Posterior cingulate gyrus (tissue), 11 donors: ENCODE results near the gene MFSD11.
"Not testable (repeated sequence)": the region's sequence is repeated elsewhere in the genome, so short reads cannot be mapped to it uniquely, and the experiment has no call there.

Experiments
- DNase-seq, 10 donors: peaks; one replicate each; pipeline versions ENCODE4 v3.0.0 to v3.0.0-alpha.2; 2020 to 2021; ENCODE audit warnings: mixed read lengths in 3 of 10
- intact Hi-C: fragments of 100-400 bp; cut with DNase I; formaldehyde crosslinking; loops from one replicate; pipeline ENCODE4 v1.15.1; 2023

The MFSD11 gene

GRCh38 chr17:76707985-76708807, 29.7 kb upstream of the MFSD11 start:
- intact Hi-C loops, result no loop called here
- peak in 7 of 10 donors; percentile 56 to 94 (median 63) for DNase-seq

- intact Hi-C loops, result no loop called here
Observed at GRCh38 chr17:76709077-76709950, 28.6 kb upstream of the MFSD11 start.

GRCh38 chr17:76709951-76710862, 27.7 kb upstream of the MFSD11 start:
- DNase-seq, result peak in 2 of 10 donors; percentile 62 to 78
- intact Hi-C loops, result loop anchor here (10.0 kb wide), 1 partner anchor 155 kb away; no protein-coding TSS in a partner anchor

More at GRCh38 chr17:76709077-76709950, 28.6 kb upstream of the MFSD11 start:
- peak in 2 of 10 donors; percentile 39 to 91 for DNase-seq

- DNase-seq, result peak in 9 of 10 donors; percentile 50 to 95 (median 70)
- intact Hi-C loops, result loop anchor here (10.0 kb wide), 1 partner anchor 156 kb away; no protein-coding TSS in a partner anchor
Observed at GRCh38 chr17:76710863-76711611, 26.9 kb upstream of the MFSD11 start, which contains the start of gene MXRA7. MXRA7 (minus strand) TSS chr17:76710965; CDS start chr17:76710946, 19 bp downstream.

GRCh38 chr17:76712321-76712720, 25.6 kb upstream of the MFSD11 start:
- intact Hi-C loops, result loop anchor here (10.0 kb wide), 1 partner anchor 158 kb away; no protein-coding TSS in a partner anchor
- peak in 2 of 10 donors; percentile 8 to 32 for DNase-seq

GRCh38 chr17:76713765-76714164, 24.2 kb upstream of the MFSD11 start:
- intact Hi-C loops, result loop anchor here (10.0 kb wide), 1 partner anchor 159 kb away; no protein-coding TSS in a partner anchor
- peak in 3 of 10 donors; percentile 9 to 52 (median 9) for DNase-seq

- DNase-seq, result peak in 3 of 10 donors; percentile 32 to 54 (median 32)
- intact Hi-C loops, result loop anchor here (10.0 kb wide), 1 partner anchor 160 kb away; no protein-coding TSS in a partner anchor
Observed at GRCh38 chr17:76714336-76714735, 23.6 kb upstream of the MFSD11 start.

GRCh38 chr17:76714822-76715495, 23.0 kb upstream of the MFSD11 start:
- intact Hi-C loops, result loop anchor here (10.0 kb wide), 1 partner anchor 160 kb away; no protein-coding TSS in a partner anchor
- DNase-seq, result peak in 9 of 10 donors; percentile 53 to 89 (median 76)

- DNase-seq, result peak in 3 of 10 donors; percentile 29 to 43 (median 33)
- intact Hi-C loops, result loop anchor here (10.0 kb wide), 1 partner anchor 161 kb away; no protein-coding TSS in a partner anchor
Observed at GRCh38 chr17:76715496-76715830, 22.5 kb upstream of the MFSD11 start.

GRCh38 chr17:76716146-76716838, 21.6 kb upstream of the MFSD11 start:
- intact Hi-C loops, result loop anchor here (10.0 kb wide), 1 partner anchor 161 kb away; no protein-coding TSS in a partner anchor
- peak in 3 of 10 donors; percentile 42 to 60 (median 54) for DNase-seq

- intact Hi-C loops, result loop anchor here (10.0 kb wide), 1 partner anchor 162 kb away; no protein-coding TSS in a partner anchor
Observed at GRCh38 chr17:76716839-76717215, 21.1 kb upstream of the MFSD11 start.

GRCh38 chr17:76718516-76718915, 19.4 kb upstream of the MFSD11 start:
- intact Hi-C loops, result loop anchor here (10.0 kb wide), 1 partner anchor 164 kb away; no protein-coding TSS in a partner anchor
- peak in 1 of 10 donors; percentile 52 for DNase-seq

More at GRCh38 chr17:76716839-76717215, 21.1 kb upstream of the MFSD11 start:
- DNase-seq, result no peak

GRCh38 chr17:76720211-76720610, 17.7 kb upstream of the MFSD11 start:
- intact Hi-C loops, result no loop called here
- DNase-seq, result no peak

- intact Hi-C loops, result no loop called here
- DNase-seq, result no peak
Observed at GRCh38 chr17:76720941-76721340, 17.0 kb upstream of the MFSD11 start.

- no peak for DNase-seq
- intact Hi-C loops, result no loop called here
Observed at GRCh38 chr17:76721463-76721862, 16.5 kb upstream of the MFSD11 start.

- intact Hi-C loops, result no loop called here
- no peak for DNase-seq
Observed at GRCh38 chr17:76722279-76722678, 15.6 kb upstream of the MFSD11 start.

GRCh38 chr17:76722977-76723376, 14.9 kb upstream of the MFSD11 start:
- intact Hi-C loops, DNase-seq: not testable (repeated sequence)
